A673 (cell line): ENCODE data around the gene LGR4. TPM values are rescaled to one million over a fixed set of nuclear protein-coding genes. Genes with fewer than 3 reads are reported as not detected.
A peak's percentile ranks its signal among the peaks of the same experiment; 100 is the strongest.

ENCODE experiments used
- BruUV-seq: library from RNA; stranded (reverse); fragments of 400-500 nt; replicated peaks from 2 replicates; lab custom pipeline; 2021; lab: Mats Ljungman, UMichigan
- CTCF ChIA-PET: fragments of 300-600 bp; sonication (Branson Sonifier 250); formaldehyde crosslinking; loops from one replicate; lab custom pipeline; 2022; ENCODE audit warnings: antibody characterized with exemption; lab: Charles Lee
- POLR2A ChIA-PET: fragments of 300-600 bp; sonication (Branson Sonifier 250); formaldehyde crosslinking; loops from one replicate; lab custom pipeline; 2022; ENCODE audit warnings: antibody characterized with exemption; ENCODE audit not compliant: low non-redundant PET; lab: Charles Lee
- DNase-seq: peaks from one replicate; pipeline ENCODE4 v3.0.0-alpha.2; 2015; ENCODE audit warnings: low spot score
- H3K27ac ChIP-seq: fragments of 200-600 bp; sonication (generic); 2 replicates; pipeline ENCODE4 v1.5.1; 2016; ENCODE audit warnings: mixed run types, low read depth, mild to moderate bottlenecking, mixed read lengths, antibody characterized with exemption, low read length; ENCODE audit not compliant: poor library complexity, severe bottlenecking
- H3K27me3 ChIP-seq: fragments of 200-600 bp; sonication (generic); replicated peaks from 2 replicates; pipeline ENCODE4 v1.6.1; 2017; ENCODE audit warnings: mixed run types, low read depth, mild to moderate bottlenecking, mixed read lengths, antibody characterized with exemption, low read length; ENCODE audit not compliant: insufficient read depth, poor library complexity
- H3K36me3 ChIP-seq: fragments of 200-600 bp; sonication (generic); 2 replicates; pipeline ENCODE4 v1.6.1; 2016; ENCODE audit warnings: mixed run types, mild to moderate bottlenecking, mixed read lengths, antibody characterized with exemption, low read length; ENCODE audit not compliant: insufficient read depth, poor library complexity, severe bottlenecking
- H3K4me1 ChIP-seq: fragments of 200-600 bp; sonication (generic); 2 replicates; pipeline ENCODE4 v1.6.1; 2017; ENCODE audit warnings: mixed run types, mild to moderate bottlenecking, mixed read lengths, antibody characterized with exemption, low read length; ENCODE audit not compliant: insufficient read depth, poor library complexity, severe bottlenecking
- H3K4me3 ChIP-seq: fragments of 200-600 bp; sonication (generic); 2 replicates; pipeline ENCODE4 v1.5.1; 2016; ENCODE audit warnings: low read depth, mixed run types, mild to moderate bottlenecking, mixed read lengths, low read length; ENCODE audit not compliant: poor library complexity, severe bottlenecking
- H3K9me3 ChIP-seq: fragments of 200-600 bp; sonication (generic); 2 replicates; pipeline ENCODE4 v1.6.1; 2016; ENCODE audit warnings: mixed run types, low read depth, mild to moderate bottlenecking, mixed read lengths, antibody characterized with exemption, low read length; ENCODE audit not compliant: poor library complexity, severe bottlenecking
- EZH2 ChIP-seq: fragments of 200-600 bp; sonication (generic); IDR thresholded peaks from 2 replicates; pipeline ENCODE4 v1.6.1; 2017; ENCODE audit warnings: borderline replicate concordance, low read depth, mild to moderate bottlenecking, mixed read lengths, antibody characterized with exemption, low read length; ENCODE audit not compliant: poor library complexity, severe bottlenecking
- intact Hi-C: fragments of 100-400 bp; cut with micrococcal nuclease; formaldehyde crosslinking; loops from one replicate; pipeline ENCODE4 v1.10.0; 2022; ENCODE audit not compliant: unreplicated experiment
- total RNA-seq: library from RNA; stranded (reverse); gene quantifications from 2 replicates; pipeline ENCODE4 v1.2.3, GENCODE V29; 2021
- TF ChIP-seq, protein P1 (sequence below): fragments of 300-800, 200-600 bp; sonication (generic); conservative IDR thresholded peaks from 2 replicates; pipeline ENCODE4 v1.5.1; 2017; ENCODE audit warnings: low read depth, mild to moderate bottlenecking, antibody characterized with exemption, low read length, moderate library complexity, mixed read lengths

The LGR4 gene
- total RNA-seq, 1 experiment from 2014 or later: 24.7 TPM

DNA sequence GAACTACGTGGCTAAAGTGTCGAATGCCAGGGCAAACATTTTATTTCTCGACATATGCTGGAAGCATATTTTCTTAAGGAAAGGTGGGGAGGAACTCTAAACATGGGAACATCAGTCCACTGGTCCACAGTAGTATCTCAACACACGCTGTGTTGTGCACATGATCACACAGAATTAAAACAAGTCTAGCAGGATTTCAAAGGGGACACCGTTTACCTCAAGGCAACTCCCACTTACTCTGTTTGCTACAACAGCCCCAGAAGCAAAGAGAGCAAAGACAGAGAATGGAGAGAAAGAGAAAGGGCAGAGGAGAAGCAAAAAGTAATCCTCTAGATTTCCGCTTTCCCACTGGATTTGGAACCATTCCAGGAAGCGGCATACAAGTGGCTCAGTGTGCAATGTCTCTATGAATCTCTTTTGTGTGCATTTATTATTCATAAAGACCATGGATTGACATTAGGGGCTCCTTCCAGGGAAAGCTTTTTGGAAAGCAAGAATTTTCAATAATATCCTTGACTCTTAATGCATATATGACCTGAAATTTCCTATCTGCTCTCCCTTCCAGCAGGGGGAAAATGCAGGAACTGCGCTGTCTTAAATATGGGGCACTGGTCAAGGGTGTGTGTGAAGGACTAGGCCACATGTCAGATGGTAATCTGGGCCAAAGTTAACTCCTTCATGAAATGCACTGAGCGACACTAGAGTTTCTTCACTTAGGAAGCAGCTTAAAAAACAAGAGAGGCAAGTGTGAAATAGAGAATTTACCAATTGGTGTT is 74.8 kb downstream of the LGR4 start:
- Histone ChIP-seq H3K9me3 (no peaks in the 10 kb centered on the region), H3K36me3 (no peaks in the 10 kb centered on the region), H3K4me3 (no peak overlapping the region), H3K27me3 (no peaks in the 10 kb centered on the region), H3K4me1 (peaks cover 32% of the 10 kb centered on the region), H3K27ac (peak overlapping the region; percentile 11)
- intact Hi-C loops: no loop called here
- peak; percentile 90 for DNase-seq
- TF ChIP-seq EZH2: no peak
- TF ChIP-seq, protein P1, sequence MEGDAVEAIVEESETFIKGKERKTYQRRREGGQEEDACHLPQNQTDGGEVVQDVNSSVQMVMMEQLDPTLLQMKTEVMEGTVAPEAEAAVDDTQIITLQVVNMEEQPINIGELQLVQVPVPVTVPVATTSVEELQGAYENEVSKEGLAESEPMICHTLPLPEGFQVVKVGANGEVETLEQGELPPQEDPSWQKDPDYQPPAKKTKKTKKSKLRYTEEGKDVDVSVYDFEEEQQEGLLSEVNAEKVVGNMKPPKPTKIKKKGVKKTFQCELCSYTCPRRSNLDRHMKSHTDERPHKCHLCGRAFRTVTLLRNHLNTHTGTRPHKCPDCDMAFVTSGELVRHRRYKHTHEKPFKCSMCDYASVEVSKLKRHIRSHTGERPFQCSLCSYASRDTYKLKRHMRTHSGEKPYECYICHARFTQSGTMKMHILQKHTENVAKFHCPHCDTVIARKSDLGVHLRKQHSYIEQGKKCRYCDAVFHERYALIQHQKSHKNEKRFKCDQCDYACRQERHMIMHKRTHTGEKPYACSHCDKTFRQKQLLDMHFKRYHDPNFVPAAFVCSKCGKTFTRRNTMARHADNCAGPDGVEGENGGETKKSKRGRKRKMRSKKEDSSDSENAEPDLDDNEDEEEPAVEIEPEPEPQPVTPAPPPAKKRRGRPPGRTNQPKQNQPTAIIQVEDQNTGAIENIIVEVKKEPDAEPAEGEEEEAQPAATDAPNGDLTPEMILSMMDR: no peak
- no TSS peak for BruUV-seq
- ChIA-PET POLR2A (no interaction called here), CTCF (no interaction called here)

DNA sequence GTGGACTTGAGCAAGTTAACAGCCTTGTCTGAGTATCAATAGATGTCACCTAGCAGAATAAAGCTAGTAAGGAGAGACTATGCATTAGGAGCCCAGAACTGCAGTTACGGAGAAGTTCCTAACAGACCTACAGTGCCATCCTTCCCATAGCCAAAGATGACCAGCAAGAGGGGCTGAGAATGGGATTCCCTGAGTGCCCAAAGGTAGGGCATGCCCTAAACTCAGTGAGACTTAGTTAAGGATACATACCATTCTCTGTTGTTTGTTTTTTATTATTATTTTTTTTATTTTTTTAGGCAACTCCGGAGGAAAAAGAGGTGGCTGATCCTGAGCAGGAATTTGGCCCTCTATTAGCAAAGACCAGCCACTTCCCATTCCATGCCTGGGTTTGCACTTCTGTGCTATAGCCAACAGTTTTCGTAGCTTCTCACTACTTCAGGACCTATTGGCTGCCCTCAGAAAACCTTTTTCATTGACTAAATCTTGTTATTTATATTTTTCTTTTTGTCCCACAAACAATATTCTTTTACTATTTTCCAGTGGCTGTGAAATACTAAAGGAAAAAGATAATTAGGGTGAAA is 76.2 kb downstream of the LGR4 start:
- TF ChIP-seq, protein P1: no peak
- TF ChIP-seq EZH2: no peak
- peaks cover 37% of the 10 kb centered on the region for H3K4me1 ChIP-seq
- POLR2A ChIA-PET: no interaction called here
- no peak overlapping the region for H3K4me3 ChIP-seq
- BruUV-seq: no TSS peak
- no peaks in the 10 kb centered on the region for H3K27me3 ChIP-seq
- CTCF ChIA-PET: no interaction called here
- no peak for DNase-seq
- intact Hi-C loops: no loop called here
- H3K36me3 ChIP-seq: no peaks in the 10 kb centered on the region
- no peak overlapping the region for H3K27ac ChIP-seq
- H3K9me3 ChIP-seq: no peaks in the 10 kb centered on the region

DNA sequence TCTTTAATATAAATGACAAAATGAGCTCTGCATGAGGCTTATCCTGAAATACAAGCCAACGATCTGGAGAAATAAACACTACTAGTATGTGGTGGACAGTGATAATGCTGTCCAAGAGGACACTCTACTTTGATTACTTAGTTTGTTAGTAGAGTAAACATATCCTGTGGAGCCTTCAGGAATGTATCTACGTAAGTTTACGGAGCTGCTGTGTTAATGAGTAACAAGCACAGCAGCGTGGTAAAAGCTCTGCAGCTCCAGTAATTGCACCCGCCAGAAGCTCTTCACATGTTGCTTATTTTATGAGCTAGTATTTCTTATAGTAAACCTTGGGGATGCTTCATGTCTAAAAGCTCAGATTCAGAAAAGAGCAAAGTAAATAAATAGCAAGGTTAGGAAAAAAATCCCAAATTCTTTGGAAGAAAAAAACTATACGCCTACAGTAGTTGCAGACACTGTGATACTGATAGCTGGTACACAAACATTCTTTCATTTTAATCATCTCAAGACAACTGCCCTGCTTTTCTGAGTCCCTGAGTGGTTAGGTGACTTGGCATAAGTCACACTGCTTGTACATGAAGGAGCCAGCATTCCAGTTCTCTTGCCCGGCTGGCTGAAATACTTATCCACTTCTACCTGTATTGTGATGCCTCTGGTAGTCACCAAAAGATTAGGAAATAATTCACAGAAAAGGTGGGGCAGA is 76.9 kb downstream of the LGR4 start:
- Histone ChIP-seq H3K4me1 (peaks cover 37% of the 10 kb centered on the region), H3K36me3 (no peaks in the 10 kb centered on the region), H3K9me3 (no peaks in the 10 kb centered on the region), H3K4me3 (no peak overlapping the region), H3K27me3 (no peaks in the 10 kb centered on the region), H3K27ac (no peak overlapping the region)
- TF ChIP-seq, protein P1: no peak
- TF ChIP-seq EZH2: no peak
- intact Hi-C loops: loop anchor here (1.0 kb wide), 1 partner anchor 10 kb away; no protein-coding TSS in a partner anchor
- ChIA-PET POLR2A (interaction anchor here (0.6 kb wide), 1 partner anchor 34 kb away, joined by 3 read pairs; no protein-coding TSS in a partner anchor), CTCF (no interaction called here)
- BruUV-seq: no TSS peak
- DNase-seq: peak; percentile 31
